Ishikawa (cell line): ENCODE measurements around the gene C10orf143.

Source experiments
- CEBPB ChIP-seq: IDR thresholded peaks from 2 replicates; pipeline ENCODE4 v1.6.1; 2012
- CREB1 ChIP-seq: IDR thresholded peaks from 2 replicates; pipeline ENCODE4 v1.6.1; 2012; ENCODE audit warnings: low read depth
- EGR1 ChIP-seq: IDR thresholded peaks from 2 replicates; pipeline ENCODE4 v1.6.1; 2012
- EP300 ChIP-seq: IDR thresholded peaks from 2 replicates; pipeline ENCODE4 v1.6.1; 2012; ENCODE audit warnings: borderline replicate concordance
- FOXM1 ChIP-seq: IDR thresholded peaks from 2 replicates; pipeline ENCODE4 v1.6.1; 2012; ENCODE audit warnings: low read depth, borderline replicate concordance
- MAX ChIP-seq: IDR thresholded peaks from 2 replicates; pipeline ENCODE4 v1.6.1; 2012
- NFIC ChIP-seq: IDR thresholded peaks from 2 replicates; pipeline ENCODE4 v1.6.1; 2012
- RAD21 ChIP-seq: IDR thresholded peaks from 2 replicates; pipeline ENCODE4 v1.6.1; 2012; ENCODE audit warnings: low read depth
- REST ChIP-seq: IDR thresholded peaks from 2 replicates; pipeline ENCODE4 v1.6.1; 2012; ENCODE audit warnings: low read depth, mild to moderate bottlenecking
- TAF1 ChIP-seq: IDR thresholded peaks from 2 replicates; pipeline ENCODE4 v1.6.1; 2012; ENCODE audit warnings: low read depth, mild to moderate bottlenecking
- TCF12 ChIP-seq: IDR thresholded peaks from 2 replicates; pipeline ENCODE4 v1.6.1; 2012; ENCODE audit warnings: low read depth
- TEAD4 ChIP-seq: IDR thresholded peaks from 2 replicates; pipeline ENCODE4 v1.6.1; 2012
- USF1 ChIP-seq: IDR thresholded peaks from 2 replicates; pipeline ENCODE4 v1.6.1; 2012
- YY1 ChIP-seq: IDR thresholded peaks from 2 replicates; pipeline ENCODE4 v1.6.1; 2012; ENCODE audit warnings: low read depth
- ZBTB7A ChIP-seq: IDR thresholded peaks from 2 replicates; pipeline ENCODE4 v1.6.1; 2012; ENCODE audit warnings: low read depth

C10orf143 gene

GRCh38 chr10:130021383-130021950 is 89.2 kb downstream of the C10orf143 start:
- TF ChIP-seq FOXM1 (no peak), ZBTB7A (no peak), CEBPB (no peak), REST (no peak), EGR1 (no peak)

- TF ChIP-seq RAD21 (no peak), TEAD4 (no peak), NFIC (no peak), EP300 (no peak)
Observed at GRCh38 chr10:130020651-130021382, 89.8 kb downstream of the C10orf143 start.

- no peak for TF ChIP-seq MAX
- TF ChIP-seq EGR1 = no peak
- TF ChIP-seq USF1 = no peak
- no peak for TF ChIP-seq ZBTB7A
- no peak for TF ChIP-seq FOXM1
- TF ChIP-seq TEAD4 = no peak
- TF ChIP-seq EP300 = no peak
- TF ChIP-seq TAF1 = no peak
- TF ChIP-seq REST = no peak
- TF ChIP-seq YY1 = no peak
- no peak for TF ChIP-seq CEBPB
- no peak for TF ChIP-seq NFIC
Observed at GRCh38 chr10:130018730-130019185, 91.9 kb downstream of the C10orf143 start.

GRCh38 chr10:130018265-130018664 is 92.4 kb downstream of the C10orf143 start:
- TF ChIP-seq YY1 = no peak
- no peak for TF ChIP-seq USF1
- no peak for TF ChIP-seq CREB1
- no peak for TF ChIP-seq TAF1
- no peak for TF ChIP-seq FOXM1
- TF ChIP-seq CEBPB = no peak
- no peak for TF ChIP-seq TEAD4
- TF ChIP-seq NFIC = no peak
- TF ChIP-seq EP300 = no peak

- TF ChIP-seq RAD21 = no peak
- TF ChIP-seq TCF12 = no peak
- no peak for TF ChIP-seq FOXM1
- TF ChIP-seq NFIC = no peak
- TF ChIP-seq CEBPB = no peak
Observed at GRCh38 chr10:130017631-130018022, 93.0 kb downstream of the C10orf143 start.

GRCh38 chr10:130016993-130017630 is 93.5 kb downstream of the C10orf143 start:
- TF ChIP-seq TAF1 = no peak
- no peak for TF ChIP-seq MAX
- TF ChIP-seq CEBPB = no peak

GRCh38 chr10:130016095-130016494 is 94.5 kb downstream of the C10orf143 start:
- TF ChIP-seq USF1 (no peak), FOXM1 (no peak), NFIC (no peak), TAF1 (no peak), TCF12 (no peak), EGR1 (no peak), ZBTB7A (no peak), CREB1 (no peak), EP300 (no peak), TEAD4 (no peak), MAX (no peak), CEBPB (no peak), RAD21 (no peak), REST (no peak)
